ENCODE data around the gene BLTP1.
A peak's percentile ranks its signal among the peaks of the same experiment; 100 is the strongest.
"Not testable (repeated sequence)": the region's sequence is repeated elsewhere in the genome, so short reads cannot be mapped to it uniquely, and the experiment has no call there.

Gene BLTP1, protein sequence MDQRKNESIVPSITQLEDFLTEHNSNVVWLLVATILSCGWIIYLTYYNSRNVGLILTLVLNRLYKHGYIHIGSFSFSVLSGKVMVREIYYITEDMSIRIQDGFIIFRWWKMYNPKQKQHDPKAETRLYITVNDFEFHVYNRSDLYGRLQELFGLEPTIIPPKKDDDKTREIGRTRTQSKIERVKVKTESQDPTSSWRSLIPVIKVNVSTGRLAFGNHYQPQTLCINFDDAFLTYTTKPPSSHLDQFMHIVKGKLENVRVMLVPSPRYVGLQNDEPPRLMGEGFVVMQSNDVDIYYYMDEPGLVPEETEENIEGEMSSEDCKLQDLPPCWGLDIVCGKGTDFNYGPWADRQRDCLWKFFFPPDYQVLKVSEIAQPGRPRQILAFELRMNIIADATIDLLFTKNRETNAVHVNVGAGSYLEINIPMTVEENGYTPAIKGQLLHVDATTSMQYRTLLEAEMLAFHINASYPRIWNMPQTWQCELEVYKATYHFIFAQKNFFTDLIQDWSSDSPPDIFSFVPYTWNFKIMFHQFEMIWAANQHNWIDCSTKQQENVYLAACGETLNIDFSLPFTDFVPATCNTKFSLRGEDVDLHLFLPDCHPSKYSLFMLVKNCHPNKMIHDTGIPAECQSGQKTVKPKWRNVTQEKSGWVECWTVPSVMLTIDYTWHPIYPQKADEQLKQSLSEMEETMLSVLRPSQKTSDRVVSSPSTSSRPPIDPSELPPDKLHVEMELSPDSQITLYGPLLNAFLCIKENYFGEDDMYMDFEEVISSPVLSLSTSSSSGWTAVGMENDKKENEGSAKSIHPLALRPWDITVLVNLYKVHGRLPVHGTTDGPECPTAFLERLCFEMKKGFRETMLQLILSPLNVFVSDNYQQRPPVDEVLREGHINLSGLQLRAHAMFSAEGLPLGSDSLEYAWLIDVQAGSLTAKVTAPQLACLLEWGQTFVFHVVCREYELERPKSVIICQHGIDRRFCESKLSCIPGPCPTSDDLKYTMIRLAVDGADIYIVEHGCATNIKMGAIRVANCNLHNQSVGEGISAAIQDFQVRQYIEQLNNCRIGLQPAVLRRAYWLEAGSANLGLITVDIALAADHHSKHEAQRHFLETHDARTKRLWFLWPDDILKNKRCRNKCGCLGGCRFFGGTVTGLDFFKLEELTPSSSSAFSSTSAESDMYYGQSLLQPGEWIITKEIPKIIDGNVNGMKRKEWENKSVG (N-terminal part only)

DNA sequence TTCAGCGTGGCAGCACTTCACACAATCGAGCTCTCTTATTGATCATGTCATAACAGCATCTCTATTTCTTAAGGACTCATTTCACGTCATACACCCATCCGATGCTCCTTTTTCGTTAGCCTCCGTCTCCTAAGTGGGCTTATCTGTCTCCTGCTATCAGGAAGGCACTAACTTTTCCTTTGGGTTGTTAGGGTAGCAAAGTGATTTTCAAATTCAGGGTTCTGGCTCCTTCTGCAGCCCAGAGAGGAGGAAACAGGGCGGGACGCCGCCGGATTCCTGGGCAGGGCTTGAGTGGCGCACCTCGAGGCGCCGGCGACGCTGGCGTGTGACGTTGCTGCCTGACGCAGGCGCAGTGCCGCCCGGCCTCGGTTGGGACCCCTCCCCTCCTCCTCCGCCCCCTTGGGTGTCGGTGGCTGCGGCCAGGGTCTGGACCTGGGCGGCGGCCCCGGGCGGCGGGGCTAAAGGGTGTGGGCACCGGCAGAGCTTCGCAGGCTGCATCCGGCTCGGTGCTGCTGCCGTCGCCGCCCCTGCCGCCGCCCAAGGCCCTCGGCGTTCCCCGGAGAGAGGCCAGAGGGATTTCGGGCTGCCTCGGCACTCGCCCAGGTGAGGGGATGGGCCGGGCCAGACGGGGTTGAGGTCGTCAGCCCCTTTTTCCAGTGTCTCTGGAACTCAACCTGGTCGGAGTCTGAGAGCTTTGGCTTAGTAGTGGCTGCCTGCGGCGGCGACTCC, at the start of gene BLTP1:
Gene BLTP1 (plus strand): TSS at position 350 of the 729 bp plus-strand sequence. CDS start 18,317 bp downstream, outside the sequence.
- DNase-seq (ENCODE audit: low read depth, low spot score), result peak; percentile 28

DNA sequence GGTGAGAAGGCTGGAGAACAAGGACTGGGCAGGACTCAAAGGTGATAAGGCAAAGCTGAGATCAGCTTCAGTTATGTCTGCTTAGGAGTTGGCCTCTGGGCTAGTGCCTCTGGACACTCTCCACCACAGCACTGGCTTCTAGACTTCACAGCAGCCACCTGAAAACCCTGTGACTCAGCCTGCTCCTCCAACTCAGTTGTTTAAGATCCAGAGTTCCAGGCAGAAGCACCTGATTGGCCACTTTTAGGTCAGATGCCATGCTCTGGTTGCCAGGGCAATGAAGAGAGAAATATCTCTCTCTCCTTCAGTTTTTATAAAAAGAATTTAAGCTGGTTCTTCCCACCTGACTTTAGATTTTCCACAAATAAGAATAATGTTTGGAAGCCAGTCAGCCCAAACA, 47.9 kb upstream of the BLTP1 start:
- no peak for DNase-seq (ENCODE audit: low read depth, low spot score)

DNA sequence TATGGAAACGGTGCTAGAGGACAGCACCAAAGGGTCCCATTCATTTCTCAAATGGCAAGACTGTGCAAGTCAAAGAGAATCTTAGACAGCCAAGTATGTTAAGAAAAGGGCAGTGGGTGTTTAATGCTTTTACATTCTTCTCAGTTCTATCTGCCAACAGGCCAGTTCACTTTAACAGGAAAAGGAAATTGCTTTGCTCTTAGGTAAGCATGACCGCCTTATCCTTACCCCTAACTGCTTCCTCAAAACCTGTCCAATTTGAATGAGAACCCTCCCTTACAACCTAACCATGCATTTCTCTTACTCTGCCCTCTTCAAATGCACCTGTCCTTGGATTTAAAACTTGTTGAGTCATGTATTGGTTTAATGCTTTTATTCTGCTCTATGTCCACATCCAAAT, 44.5 kb upstream of the BLTP1 start:
- no peak for DNase-seq (ENCODE audit: low read depth, low spot score)

DNA sequence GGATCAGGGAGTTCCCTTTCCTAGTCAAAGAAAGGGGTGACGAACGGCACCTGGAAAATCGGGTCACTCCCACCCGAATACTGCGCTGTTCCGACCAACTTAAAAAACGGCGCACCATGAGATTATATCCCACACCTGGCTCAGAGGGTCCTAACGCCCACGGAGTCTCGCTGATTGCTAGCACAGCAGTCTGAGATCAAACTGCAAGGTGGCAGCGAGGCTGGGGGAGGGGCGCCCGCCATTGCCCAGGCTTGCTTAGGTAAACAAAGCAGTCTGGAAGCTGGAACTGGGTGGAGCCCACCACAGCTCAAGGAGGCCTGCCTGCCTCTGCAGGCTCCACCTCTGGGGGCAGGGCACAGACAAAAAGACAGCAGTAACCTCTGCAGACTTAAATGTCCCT, 41.8 kb upstream of the BLTP1 start:
- not testable (repeated sequence) for DNase-seq (ENCODE audit: low read depth, low spot score)

DNA sequence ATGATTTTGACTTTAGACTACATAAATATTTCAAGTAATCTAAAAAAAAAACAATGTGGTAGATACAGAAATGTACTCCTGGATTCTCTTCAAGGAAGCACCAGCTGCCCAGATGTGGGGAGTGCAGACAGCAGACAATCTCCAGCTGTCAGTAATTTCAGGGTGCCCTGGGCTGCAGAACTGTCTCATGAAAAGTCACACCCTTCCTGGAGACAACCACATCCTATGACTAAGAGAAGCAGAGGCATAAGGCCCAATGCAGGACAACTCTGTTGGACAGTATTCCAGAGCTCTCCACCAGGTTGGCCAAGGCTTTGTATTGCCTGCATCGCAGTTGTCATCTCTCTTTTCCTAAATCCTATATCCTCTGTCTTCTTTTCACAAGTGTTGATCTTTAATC, 34.4 kb upstream of the BLTP1 start:
- DNase-seq (ENCODE audit: low read depth, low spot score), result no peak

DNA sequence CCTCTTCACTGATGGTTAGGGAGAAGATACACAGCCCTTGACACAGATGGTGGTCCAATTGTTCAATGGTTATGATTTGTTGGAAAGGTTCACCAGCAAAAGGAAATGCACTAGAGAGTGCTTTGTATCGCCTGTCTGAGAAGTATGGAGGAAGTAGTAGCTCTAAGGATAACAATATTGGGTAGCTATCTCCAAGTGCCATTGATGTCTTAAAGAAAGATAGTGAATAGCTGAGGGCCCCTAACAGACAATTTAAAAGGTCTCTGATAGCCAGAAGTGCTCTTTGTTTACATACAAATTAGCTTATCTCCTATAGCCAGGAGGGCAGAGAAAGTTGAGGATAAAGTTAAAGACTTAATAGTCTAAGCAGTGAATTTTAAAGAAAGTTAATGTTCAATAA, 33.9 kb upstream of the BLTP1 start:
- DNase-seq (ENCODE audit: low read depth, low spot score), result no peak

DNA sequence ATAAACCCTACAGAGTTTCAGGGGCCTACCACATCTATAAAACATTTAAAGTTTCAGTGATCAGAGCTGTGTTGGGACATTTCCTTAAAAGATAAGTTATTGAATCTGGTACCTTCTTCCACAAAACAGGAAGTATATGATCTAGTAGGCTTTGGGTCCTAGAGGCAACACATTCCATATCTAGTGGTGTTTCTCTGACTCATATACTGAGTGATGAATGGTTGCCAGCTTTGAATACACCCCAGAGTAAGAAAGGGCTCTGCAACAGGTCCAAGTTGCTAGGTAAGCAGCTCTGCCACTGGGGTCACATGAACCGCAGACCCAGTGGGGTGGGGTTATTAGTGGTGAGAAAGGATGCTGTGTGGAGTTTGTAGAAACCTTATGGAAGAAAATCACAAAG, 32.4 kb upstream of the BLTP1 start:
- DNase-seq (ENCODE audit: low read depth, low spot score), result no peak

DNA sequence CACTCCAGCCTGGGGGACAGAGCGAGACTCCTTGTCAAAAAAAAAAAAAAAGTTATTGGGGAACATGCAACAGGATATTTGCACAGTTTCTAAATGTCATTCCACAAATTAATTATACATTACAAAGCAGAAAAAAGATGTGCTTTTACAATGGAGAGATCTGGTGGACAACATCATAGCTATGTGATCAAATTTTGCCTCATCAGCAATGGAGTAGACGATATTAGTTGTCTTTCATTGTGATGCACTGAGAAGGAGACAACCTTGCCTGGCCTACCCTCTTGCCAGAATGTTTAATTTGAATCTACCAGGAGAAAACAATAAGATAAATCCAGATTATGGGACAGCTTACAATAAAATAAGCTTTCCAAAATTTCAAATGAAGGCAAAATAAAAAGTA, 30.5 kb upstream of the BLTP1 start:
- no peak for DNase-seq (ENCODE audit: low read depth, low spot score)

DNA sequence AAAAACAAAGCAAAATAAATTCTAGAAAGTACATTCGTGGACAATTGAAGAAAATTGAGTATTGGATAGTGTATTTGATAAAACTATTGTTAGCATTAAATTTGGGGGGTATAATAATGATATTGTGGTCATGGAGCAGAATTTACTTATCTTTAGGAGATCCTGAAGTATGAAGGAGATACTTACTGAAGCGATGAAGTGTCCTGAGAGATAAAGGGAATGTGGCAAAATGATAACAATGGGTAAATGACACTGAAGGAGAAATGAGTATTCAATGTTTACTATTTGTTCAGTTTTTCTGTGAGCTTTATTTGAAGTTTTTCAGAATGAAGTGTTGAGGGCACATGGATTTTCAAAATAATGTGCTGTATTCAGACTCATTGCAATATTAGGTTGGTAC, 30.0 kb upstream of the BLTP1 start:
- DNase-seq (ENCODE audit: low read depth, low spot score), result no peak

DNA sequence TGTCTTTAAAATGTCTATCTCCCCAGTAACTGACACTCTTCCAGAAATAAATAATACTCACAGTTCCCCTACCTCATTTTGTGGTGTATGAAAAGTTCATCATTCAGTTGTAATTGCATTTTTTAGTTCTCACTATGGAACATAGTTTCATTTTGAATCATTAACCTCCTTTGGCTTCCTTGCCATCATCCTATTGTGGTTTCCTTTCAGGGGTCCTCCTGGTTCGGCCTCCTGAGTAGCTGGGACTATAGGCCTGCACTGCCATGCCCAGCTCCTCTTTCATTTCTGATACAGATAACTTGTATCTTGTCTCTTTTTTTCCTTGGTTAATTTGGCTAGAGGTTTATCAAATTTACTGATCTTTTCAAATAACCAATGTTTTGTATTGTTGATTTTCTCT, 23.1 kb upstream of the BLTP1 start:
- DNase-seq (ENCODE audit: low read depth, low spot score), result no peak

DNA sequence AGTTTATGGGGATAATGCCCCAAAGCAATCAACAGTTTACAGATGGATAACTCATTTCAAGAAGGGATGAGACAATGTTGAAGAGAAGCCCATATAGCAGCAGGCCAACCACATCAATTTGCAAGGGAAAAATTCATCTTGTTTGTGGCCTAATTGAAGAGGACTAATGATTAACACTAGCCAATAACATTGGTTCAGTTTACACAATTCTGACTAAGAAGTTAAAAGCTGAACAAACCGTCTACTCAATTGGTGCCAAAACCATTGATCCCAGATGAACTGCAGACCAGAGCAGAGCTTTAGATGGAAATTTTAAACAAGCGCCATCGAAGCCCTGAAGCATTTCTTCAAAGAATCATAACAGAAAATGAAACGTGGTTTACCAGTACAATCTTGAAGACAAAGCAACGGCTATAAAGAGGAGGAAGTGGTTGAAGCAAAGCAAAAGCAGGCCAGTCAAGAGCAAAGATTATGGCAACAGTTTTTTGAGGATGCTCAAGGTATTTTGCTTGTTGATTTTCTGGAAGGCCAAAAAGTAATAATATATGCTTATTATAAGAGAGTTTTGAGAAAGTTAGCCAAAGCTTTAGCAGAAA, 20.5 kb upstream of the BLTP1 start:
- DNase-seq (ENCODE audit: low read depth, low spot score), result no peak

DNA sequence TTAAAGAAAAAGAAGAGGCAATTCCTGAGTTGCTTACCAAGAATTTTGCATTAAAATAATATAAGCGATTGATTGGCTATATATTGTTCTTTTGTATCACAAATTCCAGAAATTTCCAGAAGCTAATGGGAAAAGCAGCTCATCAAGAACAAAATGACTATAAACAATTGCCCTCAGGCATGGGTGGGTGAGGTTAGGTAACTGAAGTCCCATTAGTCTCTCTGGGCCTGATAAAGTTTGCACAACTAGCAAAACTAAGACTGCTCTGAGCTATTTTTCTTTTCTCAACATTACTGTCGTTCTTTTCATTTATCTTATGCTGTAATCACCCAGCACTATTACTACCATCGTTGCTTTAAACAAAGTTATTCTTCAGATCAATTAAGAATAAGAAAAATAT, 19.2 kb upstream of the BLTP1 start:
- no peak for DNase-seq (ENCODE audit: low read depth, low spot score)

DNA sequence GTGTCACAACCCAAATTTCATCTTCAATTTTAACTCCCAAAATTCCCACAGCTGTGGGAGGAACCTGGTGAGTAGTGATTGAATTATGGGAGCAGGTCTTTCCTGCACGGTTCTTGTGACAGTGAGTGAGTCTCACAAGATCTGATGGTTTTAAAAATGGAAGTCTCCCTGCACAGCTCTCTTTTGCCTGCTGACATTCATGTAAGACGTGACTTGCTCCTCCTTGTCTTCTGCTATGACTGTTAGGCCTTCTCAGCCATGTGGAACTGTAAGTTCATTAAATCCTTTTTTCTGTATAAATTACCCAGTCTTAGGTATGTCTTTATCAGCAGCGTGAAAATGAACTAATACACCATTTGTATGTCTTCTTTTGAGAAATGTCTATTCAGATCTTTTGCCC, 13.0 kb upstream of the BLTP1 start:
- DNase-seq (ENCODE audit: low read depth, low spot score), result no peak

DNA sequence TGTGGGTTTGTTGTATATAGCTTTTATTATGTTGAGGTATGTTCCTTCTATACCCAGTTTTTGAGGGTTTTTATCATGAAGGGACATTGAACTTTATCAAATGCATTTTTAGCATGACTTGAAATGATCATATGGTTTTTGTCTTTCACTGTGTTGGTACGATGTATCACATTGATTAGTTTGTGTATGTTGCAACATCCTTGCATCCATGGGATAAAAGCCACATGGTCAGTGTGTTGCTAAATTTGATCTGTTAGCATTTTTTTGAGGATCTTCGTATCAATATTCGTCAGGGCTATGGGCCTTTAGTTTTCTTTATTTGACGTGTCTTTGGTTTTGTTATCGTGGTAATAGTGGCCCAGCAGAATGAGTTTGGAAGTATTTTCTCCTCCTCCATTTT, 11.3 kb upstream of the BLTP1 start:
- no peak for DNase-seq (ENCODE audit: low read depth, low spot score)

DNA sequence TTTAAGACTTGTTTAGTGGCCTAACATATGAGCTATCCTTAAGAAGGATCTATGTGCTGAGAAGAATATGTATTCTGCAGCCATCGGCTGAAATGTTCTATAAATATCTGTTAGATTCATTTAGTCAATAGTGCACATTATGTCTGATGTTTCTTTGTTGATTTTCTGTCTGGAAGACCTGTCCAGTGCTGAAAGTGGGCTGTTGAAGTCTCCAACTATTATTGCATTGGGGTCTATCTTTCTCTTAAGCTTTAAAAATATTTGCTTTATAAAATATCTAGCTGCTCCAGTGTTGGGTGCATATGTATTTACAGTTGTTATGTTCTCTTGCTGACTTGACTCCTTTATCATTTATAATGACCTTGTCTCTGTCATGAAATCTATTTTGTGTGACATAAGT, 9.4 kb upstream of the BLTP1 start:
- no peak for DNase-seq (ENCODE audit: low read depth, low spot score)

DNA sequence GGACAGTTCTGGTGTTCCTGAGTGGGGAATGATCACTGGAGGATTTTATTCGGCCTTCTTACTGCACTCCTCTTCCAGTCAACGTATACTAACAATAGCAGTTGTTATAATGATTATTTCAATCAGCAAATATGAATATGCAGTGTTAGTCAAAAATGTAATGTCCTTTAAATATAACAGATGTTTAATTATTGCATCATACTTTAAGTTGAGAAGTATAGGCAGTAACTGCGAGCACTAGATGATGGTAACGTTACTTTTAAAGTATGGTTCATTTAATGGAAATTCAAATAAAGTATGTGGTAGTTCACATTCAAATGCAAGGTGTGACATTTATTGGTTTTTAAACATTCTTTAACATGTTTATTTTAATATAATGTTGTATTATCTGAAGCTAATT, 5.5 kb upstream of the BLTP1 start:
- DNase-seq (ENCODE audit: low read depth, low spot score), result no peak

DNA sequence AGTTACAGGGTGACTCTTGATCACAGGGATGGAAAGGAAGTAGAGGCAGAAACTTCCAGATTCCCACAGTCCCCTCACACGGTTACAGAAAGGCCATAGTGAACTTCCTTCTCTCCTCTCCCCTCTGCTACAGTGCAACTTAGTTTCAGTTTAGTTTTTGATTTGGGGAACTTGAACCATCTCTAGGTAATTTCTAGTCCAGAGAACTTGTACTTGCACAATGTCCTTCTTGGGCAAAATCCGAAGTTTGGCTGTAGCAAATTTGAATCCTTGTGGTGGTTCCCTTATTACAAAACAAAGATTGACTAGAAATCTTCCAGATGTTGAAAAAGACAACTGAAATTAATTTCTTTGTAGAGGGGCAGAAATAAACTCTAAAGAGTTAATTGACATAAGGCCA, 1.2 kb upstream of the BLTP1 start:
- no peak for DNase-seq (ENCODE audit: low read depth, low spot score)

DNA sequence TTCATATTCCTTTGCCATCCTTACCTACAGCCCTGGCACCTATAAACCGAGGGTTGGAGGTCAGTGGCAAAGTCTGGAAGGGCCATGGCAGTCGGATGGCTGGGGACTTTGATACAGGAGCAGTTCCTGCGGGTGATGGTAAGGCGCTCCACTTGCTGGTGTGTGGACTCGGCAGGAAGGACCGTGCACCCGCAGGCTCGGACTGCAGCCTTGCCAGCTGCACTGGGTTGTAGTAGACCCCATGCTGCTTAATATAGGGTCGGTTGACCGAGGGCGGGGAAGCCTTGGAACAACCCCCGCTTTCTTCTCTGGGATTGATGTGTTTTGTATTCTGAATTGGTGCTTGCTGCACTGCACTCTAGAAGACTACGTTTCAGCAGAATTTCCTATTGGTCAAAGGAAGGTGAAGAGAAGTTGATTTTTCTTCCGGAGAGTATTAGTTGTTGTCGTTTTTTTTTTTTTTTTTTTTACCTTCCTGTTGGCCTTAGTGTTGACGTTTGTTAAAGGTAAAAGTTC, 638 bp downstream of the BLTP1 start:
- DNase-seq (ENCODE audit: low read depth, low spot score), result no peak

DNA sequence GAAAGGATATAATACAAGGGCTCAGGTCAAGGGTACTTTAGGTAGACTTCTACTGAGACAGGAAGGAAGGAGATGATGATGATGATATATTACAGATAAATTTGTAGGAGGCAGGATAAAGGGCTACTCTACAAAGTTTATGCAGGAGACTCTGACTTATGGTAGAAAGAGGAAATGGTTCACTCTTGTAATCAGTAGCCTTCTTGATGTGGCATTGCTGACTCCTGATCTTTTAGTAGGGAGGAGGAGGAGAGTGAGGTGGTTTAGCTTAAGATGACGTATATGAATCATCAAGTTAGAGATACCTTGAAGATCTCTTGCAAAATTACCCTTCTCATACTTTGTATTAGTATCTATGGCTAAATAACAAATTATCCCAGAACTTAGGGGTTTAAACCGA, 4.7 kb downstream of the BLTP1 start:
- DNase-seq (ENCODE audit: low read depth, low spot score), result no peak

DNA sequence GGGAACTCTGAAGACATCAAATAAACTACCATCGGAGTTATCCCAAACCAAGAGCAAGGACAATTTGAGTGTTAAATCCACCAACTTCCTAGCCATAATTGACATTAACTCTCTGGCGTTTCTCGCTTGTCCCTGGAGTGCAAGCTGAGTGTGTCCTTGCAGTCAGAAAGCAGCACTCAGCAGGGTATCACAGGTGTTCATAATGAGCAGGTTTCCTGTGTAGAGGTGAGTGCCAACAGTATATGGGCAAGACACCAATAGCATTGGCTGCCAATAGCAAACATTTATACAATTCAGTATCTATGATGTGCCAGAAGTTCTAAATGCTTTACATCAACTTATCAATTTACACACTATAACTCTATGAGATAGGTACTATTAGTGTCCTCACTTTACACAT, 11.2 kb downstream of the BLTP1 start:
- no peak for DNase-seq (ENCODE audit: low read depth, low spot score)

DNA sequence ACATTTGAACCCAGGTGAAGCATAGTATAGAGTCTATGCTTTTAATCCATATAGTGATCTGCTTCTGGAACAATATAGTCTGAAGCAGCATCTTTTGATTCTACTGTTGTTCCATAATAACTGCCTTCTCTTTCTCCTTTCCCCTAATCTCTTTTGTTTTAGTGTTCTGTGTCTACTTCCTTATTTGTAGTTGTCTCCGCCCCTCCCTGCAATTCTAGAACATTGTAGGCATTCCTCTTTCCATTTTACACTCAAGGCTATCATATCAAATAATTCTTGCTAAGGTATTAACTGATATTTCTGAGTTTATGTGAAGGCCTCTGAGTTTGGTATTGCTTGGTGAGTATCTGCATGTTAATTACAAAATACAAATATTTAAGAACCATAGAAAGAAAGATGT, 11.6 kb downstream of the BLTP1 start:
- no peak for DNase-seq (ENCODE audit: low read depth, low spot score)

All from iPS DF 19.7 (cell line).